Measurements from ENCODE around the gene DNAJB7. TPM values are rescaled to one million over a fixed set of nuclear protein-coding genes. Genes with fewer than 3 reads are reported as not detected.

Gene DNAJB7
- total and polyA plus RNA-seq, 2 experiments from 2014 or later: 0.63 TPM; not detected in 1

- Histone ChIP-seq H3K4me3 (no peak overlapping the region), H4K20me1 (replicated peaks; ENCODE audit: insufficient read depth) (no peaks in the 10 kb centered on the region), H3K4me1 (ENCODE audit: insufficient read depth) (no peaks in the 10 kb centered on the region), H2AFZ (no peak overlapping the region), H3K27ac (ENCODE audit: low read depth) (no peak overlapping the region), H3K9me2 (ENCODE audit: insufficient read depth) (no peaks in the 10 kb centered on the region), H3K36me3 (ENCODE audit: insufficient read depth) (peaks cover 13% of the 10 kb centered on the region), H3K4me2 (no peak overlapping the region), H3K79me2 (replicated peaks; ENCODE audit: insufficient read depth) (no peaks in the 10 kb centered on the region), H3F3A (replicated peaks; ENCODE audit: low read depth) (no peaks in the 10 kb centered on the region), H3K27me3 (ENCODE audit: insufficient read depth) (no peaks in the 10 kb centered on the region)
- no peak overlapping the region for H3K4me3 Mint-ChIP-seq
- TF ChIP-seq JUNB (IDR thresholded peaks at IDR 0.05; ENCODE audit: unreplicated experiment): no peak
- no peak for TF ChIP-seq ZNF331 (CRISPR knock-in tag; IDR thresholded peaks at IDR 0.05; ENCODE audit: low read depth)
- no peak for TF ChIP-seq ZNF462 (CRISPR knock-in tag; IDR thresholded peaks at IDR 0.05)
- no peak for TF ChIP-seq POLR2AphosphoS5 (IDR thresholded peaks at IDR 0.05; ENCODE audit: low read depth)
- TF ChIP-seq CREB1 (CRISPR knock-in tag; IDR thresholded peaks at IDR 0.05; ENCODE audit: low read depth): no peak
- no peak for TF ChIP-seq STAT1 (IDR thresholded peaks at IDR 0.05; ENCODE audit: unreplicated experiment)
- TF ChIP-seq REST (IDR thresholded peaks at IDR 0.05; ENCODE audit: unreplicated experiment): no peak
- TF ChIP-seq EZH2 (IDR thresholded peaks at IDR 0.05; ENCODE audit: low read depth, unreplicated experiment): no peak
- no peak for TF ChIP-seq EZH2phosphoT487 (IDR thresholded peaks at IDR 0.05; ENCODE audit: unreplicated experiment)
- TF ChIP-seq ETS1 (IDR thresholded peaks at IDR 0.05): no peak
- no peak for TF ChIP-seq CTCF (conservative IDR thresholded peaks at IDR 0.05; ENCODE audit: low read depth in 2 of 2)
- TF ChIP-seq ZNF114 (CRISPR knock-in tag; IDR thresholded peaks at IDR 0.05): no peak
- TF ChIP-seq NANOG (IDR thresholded peaks at IDR 0.05; ENCODE audit: borderline replicate concordance): no peak
- ATAC-seq (no peak), DNase-seq (ENCODE audit: low spot score) (no peak)
- peaks cover 2% of the 10 kb centered on the region for H3K27me3 Mint-ChIP-seq (ENCODE audit: insufficient read depth, low read depth, poor library complexity)
- no peak overlapping the region for H3K27ac Mint-ChIP-seq
- H3K9me3 Mint-ChIP-seq: no peaks in the 10 kb centered on the region
- peaks cover 9% of the 10 kb centered on the region; the same call in 2 of the 3 replicates for H3K36me3 Mint-ChIP-seq (ENCODE audit: low read depth)
- H3K4me1 Mint-ChIP-seq: no peaks in the 10 kb centered on the region
These were observed 17.0 kb upstream of the DNAJB7 start for GRCh38 chr22:40878922-40879321.
